NB4 (cell line): ENCODE data around the gene HOXA4.

Experiments used
- CTCF ChIP-seq: IDR thresholded peaks from one replicate; pipeline ENCODE4 v1.5.1; 2012; ENCODE audit warnings: low read depth, low read length
- MAX ChIP-seq: IDR thresholded peaks from 2 replicates; pipeline ENCODE4 v1.6.1; 2011; ENCODE audit warnings: low read depth, low read length
- MYC ChIP-seq: IDR thresholded peaks from 2 replicates; pipeline ENCODE4 v1.6.1; 2011; ENCODE audit warnings: low read depth, low read length
- POLR2A ChIP-seq: IDR thresholded peaks from 2 replicates; pipeline ENCODE4 v1.6.1; 2011; ENCODE audit warnings: mild to moderate bottlenecking; ENCODE audit not compliant: insufficient read length; ENCODE audit errors: extremely low read depth

GRCh38 chr7:27082171-27082570, 48.4 kb downstream of the HOXA4 start:
- no peak for TF ChIP-seq CTCF
- TF ChIP-seq MYC: no peak
- TF ChIP-seq POLR2A: no peak
- no peak for TF ChIP-seq MAX
